PC-9 (cell line): ENCODE data around the gene NOL9. TPM values are rescaled to one million over a fixed set of nuclear protein-coding genes. Genes with fewer than 3 reads are reported as not detected.

Source experiments
- Bru-seq: library from RNA; stranded (reverse); fragments of 400-500 nt; gene quantifications from one replicate; lab custom pipeline; 2021; lab: Mats Ljungman, UMichigan
- BruChase-seq, 2 experiments: library from RNA; stranded (reverse); fragments of 400-500 nt; gene quantifications; one replicate each; lab custom pipeline; 2021; lab: Mats Ljungman, UMichigan
- BruUV-seq: library from RNA; stranded (reverse); fragments of 400-500 nt; replicated peaks from 2 replicates; lab custom pipeline; 2021; lab: Mats Ljungman, UMichigan
- CTCF ChIA-PET: fragments of 300-600 bp; sonication (Branson Sonifier 250); formaldehyde crosslinking; loops from one replicate; lab custom pipeline; 2022; ENCODE audit warnings: antibody characterized with exemption; lab: Charles Lee
- POLR2A ChIA-PET: fragments of 300-600 bp; sonication (Branson Sonifier 250); formaldehyde crosslinking; loops from one replicate; lab custom pipeline; 2022; ENCODE audit warnings: antibody characterized with exemption; ENCODE audit not compliant: unreplicated experiment; lab: Charles Lee
- DNase-seq, 2 experiments: peaks; one replicate each; pipeline versions ENCODE4 v3.0.0 to v3.0.0-alpha.2; 2015 to 2022; ENCODE audit warnings: mixed read lengths in 1 of 2
- H2AFZ ChIP-seq: fragments of 200-600 bp; sonication (generic); 2 replicates; pipeline ENCODE4 v1.8.1; 2017; ENCODE audit warnings: antibody characterized with exemption
- H3F3A ChIP-seq: fragments of 200-600 bp; sonication (generic); 2 replicates; pipeline ENCODE4 v1.8.1; 2017; ENCODE audit warnings: antibody characterized with exemption, mild to moderate bottlenecking, low read depth; ENCODE audit not compliant: insufficient read depth
- H3K27ac ChIP-seq: fragments of 200-600 bp; sonication (generic); 2 replicates; pipeline ENCODE4 v1.6.1; 2016; ENCODE audit warnings: mixed run types
- H3K27me3 ChIP-seq: fragments of 200-600 bp; sonication (generic); 2 replicates; pipeline ENCODE4 v1.6.1; 2016; ENCODE audit warnings: low read depth, mixed run types; ENCODE audit not compliant: insufficient read depth
- H3K36me3 ChIP-seq: fragments of 200-600 bp; sonication (generic); 2 replicates; pipeline ENCODE4 v1.6.1; 2016; ENCODE audit warnings: low read depth, mixed run types
- H3K4me1 ChIP-seq: fragments of 200-600 bp; sonication (generic); replicated peaks from 2 replicates; pipeline ENCODE4 v1.6.1; 2016; ENCODE audit warnings: mixed run types; ENCODE audit not compliant: insufficient read depth
- H3K4me2 ChIP-seq: fragments of 200-600 bp; sonication (generic); 2 replicates; pipeline ENCODE4 v1.6.1; 2017; ENCODE audit warnings: mixed run types
- H3K4me3 ChIP-seq: fragments of 200-600 bp; sonication (generic); 2 replicates; pipeline ENCODE4 v1.6.1; 2016; ENCODE audit warnings: mixed run types
- H3K79me2 ChIP-seq: fragments of 200-600 bp; sonication (generic); 2 replicates; pipeline ENCODE4 v1.6.1; 2017; ENCODE audit warnings: low read depth, mixed run types
- H3K9me2 ChIP-seq: fragments of 200-600 bp; sonication (generic); 2 replicates; pipeline ENCODE4 v1.8.1; 2017; ENCODE audit warnings: mild to moderate bottlenecking; ENCODE audit not compliant: insufficient read depth
- H3K9me3 ChIP-seq: fragments of 200-600 bp; sonication (generic); 2 replicates; pipeline ENCODE4 v1.8.1; 2016; ENCODE audit warnings: low read depth; ENCODE audit not compliant: insufficient read depth
- H4K20me1 ChIP-seq: fragments of 200-600 bp; sonication (generic); 2 replicates; pipeline ENCODE4 v1.8.1; 2017; ENCODE audit not compliant: insufficient read depth
- EZH2 ChIP-seq: fragments of 200-600 bp; sonication (generic); IDR thresholded peaks from 2 replicates; pipeline ENCODE4 v1.8.0; 2017; ENCODE audit warnings: antibody characterized with exemption, low read depth
- intact Hi-C: fragments of 100-400 bp; cut with micrococcal nuclease; formaldehyde crosslinking; loops from one replicate; pipeline ENCODE4 v1.10.0; 2022; ENCODE audit not compliant: unreplicated experiment
- long read RNA-seq: library from polyadenylated mRNA; stranded (forward); transcript quantifications from one replicate; pipeline ENCODE4 v2.0.0, GENCODE V29; 2022
- total RNA-seq: library from RNA; stranded (reverse); gene quantifications from 2 replicates; pipeline ENCODE4 v1.2.3, GENCODE V29; 2021
- TF ChIP-seq, protein P1 (sequence below): fragments of 200-600 bp; sonication (generic); conservative IDR thresholded peaks from 2 replicates; pipeline ENCODE4 v1.6.1; 2017; ENCODE audit warnings: mixed run types, antibody characterized with exemption, mild to moderate bottlenecking, moderate library complexity

The NOL9 gene
- total RNA-seq (17.6 and 28.4 TPM in 2 replicates), Bru-seq, nascent RNA (percentile 77 among the genes with signal in this experiment), BruChase-seq, experiment 1, labeled RNA remaining after a 2-hour chase (percentile 81 among the genes with signal in this experiment), BruChase-seq, experiment 2, labeled RNA remaining after a 6-hour chase (percentile 90 among the genes with signal in this experiment)
- long read RNA-seq, full-length matches to known transcripts: 11 of 17 reads
- long read RNA-seq, partial matches to known transcripts: 2 of 17 reads
- long read RNA-seq, other reads (novel, unspliced or antisense): 4 of 17 reads

DNA sequence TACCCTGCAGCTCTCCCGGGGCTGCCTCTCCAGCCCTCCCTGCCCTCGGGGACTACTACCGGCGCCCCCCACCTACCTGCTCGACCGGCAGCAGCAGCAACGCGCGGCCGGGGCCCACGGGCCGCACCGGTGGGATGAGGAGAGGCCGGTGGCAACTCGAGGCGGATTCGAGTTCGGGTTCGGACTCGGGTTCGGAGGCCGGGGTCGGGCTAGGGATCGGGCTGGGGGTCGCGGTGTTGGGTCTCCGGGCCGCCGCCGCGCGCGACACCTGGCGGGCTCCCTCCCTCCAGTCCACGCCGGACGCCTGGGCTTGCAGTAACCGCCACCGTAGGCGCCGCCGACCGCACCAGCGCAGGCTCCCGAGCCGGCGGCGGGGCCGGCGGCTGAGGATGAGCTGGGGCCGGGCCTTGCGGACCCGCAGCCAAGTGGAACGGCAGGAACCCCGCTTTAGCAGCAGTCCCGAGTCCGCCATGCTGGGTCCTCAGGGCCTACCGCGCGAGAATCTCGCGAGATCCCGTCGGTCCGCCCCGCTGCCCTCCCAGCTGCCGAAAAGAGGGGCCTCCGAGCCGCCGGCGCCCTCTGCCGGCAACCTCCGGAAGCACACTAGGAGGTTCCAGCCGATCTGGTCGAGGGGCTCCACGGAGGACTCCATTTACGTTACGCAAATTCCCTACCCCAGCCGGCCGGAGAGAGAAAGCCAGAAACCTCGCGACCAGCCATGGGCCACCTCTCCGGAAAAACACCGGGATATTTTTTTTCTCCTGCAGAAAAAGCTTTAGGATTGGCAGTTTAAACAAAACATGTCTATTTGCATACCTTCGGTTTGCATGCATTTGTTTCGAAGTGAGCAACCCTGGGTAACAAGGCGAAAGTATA is at the start of gene NOL9:
NOL9 (minus strand) TSS at position 483 of the 876 bp plus-strand sequence; CDS start at position 472, 11 bp downstream.
- intact Hi-C loops: loop anchor here (1.0 to 2.0 kb wide), 2 partner anchors 47 to 71 kb away; partner anchors contain the start of gene THAP3
- Histone ChIP-seq H3K27ac (no peak within 1 kb of the TSS), H2AFZ (peak within 1 kb of the TSS; percentile 79), H3K4me3 (peak within 1 kb of the TSS; percentile 70), H3K36me3 (no peaks in the 10 kb centered on the region), H3K9me3 (no peaks in the 10 kb centered on the region), H3K4me2 (peak within 1 kb of the TSS; percentile 82), H4K20me1 (peaks cover 8% of the 10 kb centered on the region), H3K9me2 (no peaks in the 10 kb centered on the region), H3K79me2 (peaks cover 18% of the 10 kb centered on the region), H3K27me3 (no peaks in the 10 kb centered on the region), H3F3A (no peaks in the 10 kb centered on the region), H3K4me1 (peaks cover 8% of the 10 kb centered on the region; the same call in 1 of the 2 replicates)
- TF ChIP-seq EZH2: no peak
- TF ChIP-seq, protein P1, sequence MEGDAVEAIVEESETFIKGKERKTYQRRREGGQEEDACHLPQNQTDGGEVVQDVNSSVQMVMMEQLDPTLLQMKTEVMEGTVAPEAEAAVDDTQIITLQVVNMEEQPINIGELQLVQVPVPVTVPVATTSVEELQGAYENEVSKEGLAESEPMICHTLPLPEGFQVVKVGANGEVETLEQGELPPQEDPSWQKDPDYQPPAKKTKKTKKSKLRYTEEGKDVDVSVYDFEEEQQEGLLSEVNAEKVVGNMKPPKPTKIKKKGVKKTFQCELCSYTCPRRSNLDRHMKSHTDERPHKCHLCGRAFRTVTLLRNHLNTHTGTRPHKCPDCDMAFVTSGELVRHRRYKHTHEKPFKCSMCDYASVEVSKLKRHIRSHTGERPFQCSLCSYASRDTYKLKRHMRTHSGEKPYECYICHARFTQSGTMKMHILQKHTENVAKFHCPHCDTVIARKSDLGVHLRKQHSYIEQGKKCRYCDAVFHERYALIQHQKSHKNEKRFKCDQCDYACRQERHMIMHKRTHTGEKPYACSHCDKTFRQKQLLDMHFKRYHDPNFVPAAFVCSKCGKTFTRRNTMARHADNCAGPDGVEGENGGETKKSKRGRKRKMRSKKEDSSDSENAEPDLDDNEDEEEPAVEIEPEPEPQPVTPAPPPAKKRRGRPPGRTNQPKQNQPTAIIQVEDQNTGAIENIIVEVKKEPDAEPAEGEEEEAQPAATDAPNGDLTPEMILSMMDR: peak; percentile 86
- DNase-seq: peak; percentile 68 to 91
- no TSS peak for BruUV-seq
- ChIA-PET CTCF (interaction anchor here (0.6 to 0.7 kb wide), 5 partner anchors 27 to 410 kb away, joined by 3 to 8 read pairs (median 3); partner anchors contain the start of gene PHF13), POLR2A (no interaction called here)

DNA sequence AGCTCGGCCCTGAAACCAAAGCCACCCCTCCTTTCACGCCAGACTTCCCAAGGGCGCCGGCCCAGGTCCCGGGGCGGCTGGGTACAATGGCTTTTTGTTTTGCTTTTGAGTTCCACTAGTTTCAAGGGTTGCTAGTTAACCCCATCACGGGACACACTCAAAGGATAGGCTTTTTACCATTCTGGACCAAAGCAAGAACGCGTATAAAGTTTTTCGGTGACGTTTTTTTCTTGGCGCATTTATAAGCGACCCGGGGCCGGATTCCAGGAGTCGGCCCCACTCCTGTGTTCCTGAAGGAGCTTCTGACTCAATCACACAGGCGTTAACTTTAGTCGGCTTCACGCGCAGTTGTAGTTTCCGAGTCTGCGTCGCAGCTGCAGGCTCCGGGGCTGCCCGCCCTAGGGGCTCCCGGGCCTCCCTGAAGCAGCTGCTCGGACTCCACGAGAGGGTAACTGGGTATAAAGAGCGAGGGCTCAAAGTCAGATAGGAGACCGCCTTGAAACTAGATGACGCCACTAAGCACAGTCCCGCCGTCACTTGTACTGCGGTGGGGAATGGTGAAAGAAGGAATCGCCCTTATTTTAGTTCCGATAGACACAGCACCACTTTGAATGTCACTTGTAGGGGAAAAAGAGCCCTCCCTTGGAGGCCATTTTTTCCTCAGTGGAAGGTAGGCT is 49.1 kb upstream of the NOL9 start:
- DNase-seq: peak; percentile 45 to 49
- no peaks in the 10 kb centered on the region for H3K9me3 ChIP-seq
- no peaks in the 10 kb centered on the region for H3K4me1 ChIP-seq
- peak overlapping the region; percentile 68 for H3K4me3 ChIP-seq
- intact Hi-C loops: loop anchor here (5.0 kb wide), 1 partner anchor 111 kb away; the partner anchor contains the start of gene PLEKHG5
- H3K27ac ChIP-seq: no peak overlapping the region
- no peaks in the 10 kb centered on the region for H3K27me3 ChIP-seq
- H3K9me2 ChIP-seq: no peaks in the 10 kb centered on the region
- POLR2A ChIA-PET: interaction anchor here (0.5 to 0.6 kb wide), 3 partner anchors 20 to 163 kb away, joined by 3 read pairs; no protein-coding TSS in a partner anchor
- BruUV-seq: TSS peak; percentile 49
- H3F3A ChIP-seq: peaks cover 2% of the 10 kb centered on the region; the same call in 1 of the 2 replicates
- H3K4me2 ChIP-seq: peak overlapping the region; percentile 99
- CTCF ChIA-PET: interaction anchor here (0.6 kb wide), 1 partner anchor 309 kb away, joined by 3 read pairs; no protein-coding TSS in a partner anchor
- H4K20me1 ChIP-seq: no peaks in the 10 kb centered on the region
- H3K79me2 ChIP-seq: peaks cover 33% of the 10 kb centered on the region
- peak overlapping the region; percentile 89 for H2AFZ ChIP-seq
- H3K36me3 ChIP-seq: no peaks in the 10 kb centered on the region
- no peak for TF ChIP-seq EZH2
- TF ChIP-seq, protein P1: no peak
